ENCODE measurements around the gene RHEB. TPM values are rescaled to one million over a fixed set of nuclear protein-coding genes. Genes with fewer than 3 reads are reported as not detected.
"Not testable (repeated sequence)": the region's sequence is repeated elsewhere in the genome, so short reads cannot be mapped to it uniquely, and the experiment has no call there.

The RHEB gene
- total RNA-seq, 1 donor: 77.8 TPM

DNA sequence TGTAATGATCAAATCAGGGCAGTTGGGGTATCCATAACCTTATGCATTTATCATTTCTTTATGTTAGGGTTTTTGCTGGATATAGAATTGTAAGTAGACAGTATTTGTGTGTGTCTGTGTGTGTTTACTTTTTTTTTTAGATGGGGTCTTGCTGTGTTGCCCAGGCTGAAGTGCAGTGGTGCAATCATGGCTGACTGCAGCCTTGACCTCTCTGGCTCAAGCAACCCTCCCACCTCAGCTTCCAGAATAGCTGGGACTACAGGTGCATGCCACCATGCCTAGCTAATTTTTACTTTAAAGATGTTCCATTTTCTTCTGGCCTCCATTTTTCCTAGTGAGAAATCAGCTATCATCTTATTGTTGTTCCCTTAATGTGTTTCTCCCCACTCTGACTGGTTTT lies 10.1 kb upstream of the RHEB start:
- H3K4me1 ChIP-seq (ENCODE audit: insufficient read depth, low read length): no peaks in the 10 kb centered on the region
- H3K36me3 ChIP-seq (ENCODE audit: insufficient read depth, low read length): no peaks in the 10 kb centered on the region
- no peaks in the 10 kb centered on the region for H3K79me2 ChIP-seq (ENCODE audit: insufficient read depth, low read length)
- no peak for TF ChIP-seq CTCF (IDR thresholded peaks at IDR 0.05; ENCODE audit: extremely low read depth, low read depth, low read length)
- H2AFZ ChIP-seq (ENCODE audit: low read length): no peak overlapping the region
- H3K4me3 ChIP-seq (ENCODE audit: insufficient read depth, low read length): no peak overlapping the region
- H3K27ac ChIP-seq (ENCODE audit: low read depth, low read length): no peak overlapping the region
- H4K20me1 ChIP-seq (ENCODE audit: insufficient read depth, low read length): no peaks in the 10 kb centered on the region
- no peak overlapping the region for H3K4me2 ChIP-seq (ENCODE audit: insufficient read depth, low read length)
- peaks cover 5% of the 10 kb centered on the region for H3K27me3 ChIP-seq (ENCODE audit: insufficient read depth, low read length)
- DNase-seq (ENCODE audit: insufficient read length, low spot score, missing footprints): no peak
- H3K9me3 ChIP-seq (ENCODE audit: low read depth, low read length): no peaks in the 10 kb centered on the region

- Histone ChIP-seq H3K36me3 (ENCODE audit: insufficient read depth, low read length) (no peaks in the 10 kb centered on the region), H4K20me1 (ENCODE audit: insufficient read depth, low read length) (no peaks in the 10 kb centered on the region), H3K9me3 (ENCODE audit: low read depth, low read length) (no peaks in the 10 kb centered on the region), H3K4me3 (ENCODE audit: insufficient read depth, low read length) (no peak overlapping the region), H3K79me2 (ENCODE audit: insufficient read depth, low read length) (no peaks in the 10 kb centered on the region), H3K27ac (ENCODE audit: low read depth, low read length) (no peak overlapping the region), H3K27me3 (ENCODE audit: insufficient read depth, low read length) (no peaks in the 10 kb centered on the region), H2AFZ (ENCODE audit: low read length) (no peak overlapping the region), H3K4me1 (ENCODE audit: insufficient read depth, low read length) (peaks cover 5% of the 10 kb centered on the region), H3K4me2 (ENCODE audit: insufficient read depth, low read length) (no peak overlapping the region)
- no peak for TF ChIP-seq CTCF (IDR thresholded peaks at IDR 0.05; ENCODE audit: extremely low read depth, low read depth, low read length)
- no peak for DNase-seq (ENCODE audit: insufficient read length, low spot score, missing footprints)
Measured at GRCh38 chr7:151524845-151525244, 5.2 kb upstream of the RHEB start.

GRCh38 chr7:151524331-151524730 lies 4.6 kb upstream of the RHEB start:
- H3K4me2 ChIP-seq (ENCODE audit: insufficient read depth, low read length): no peak overlapping the region
- H2AFZ ChIP-seq (ENCODE audit: low read length): no peak overlapping the region
- no peak for TF ChIP-seq CTCF (IDR thresholded peaks at IDR 0.05; ENCODE audit: extremely low read depth, low read depth, low read length)
- H4K20me1 ChIP-seq (ENCODE audit: insufficient read depth, low read length): no peaks in the 10 kb centered on the region
- H3K4me3 ChIP-seq (ENCODE audit: insufficient read depth, low read length): no peak overlapping the region
- H3K79me2 ChIP-seq (ENCODE audit: insufficient read depth, low read length): no peaks in the 10 kb centered on the region
- no peaks in the 10 kb centered on the region for H3K9me3 ChIP-seq (ENCODE audit: low read depth, low read length)
- H3K27ac ChIP-seq (ENCODE audit: low read depth, low read length): no peak overlapping the region
- no peaks in the 10 kb centered on the region for H3K36me3 ChIP-seq (ENCODE audit: insufficient read depth, low read length)
- H3K4me1 ChIP-seq (ENCODE audit: insufficient read depth, low read length): peaks cover 5% of the 10 kb centered on the region
- no peak for DNase-seq (ENCODE audit: insufficient read length, low spot score, missing footprints)
- no peaks in the 10 kb centered on the region for H3K27me3 ChIP-seq (ENCODE audit: insufficient read depth, low read length)

DNA sequence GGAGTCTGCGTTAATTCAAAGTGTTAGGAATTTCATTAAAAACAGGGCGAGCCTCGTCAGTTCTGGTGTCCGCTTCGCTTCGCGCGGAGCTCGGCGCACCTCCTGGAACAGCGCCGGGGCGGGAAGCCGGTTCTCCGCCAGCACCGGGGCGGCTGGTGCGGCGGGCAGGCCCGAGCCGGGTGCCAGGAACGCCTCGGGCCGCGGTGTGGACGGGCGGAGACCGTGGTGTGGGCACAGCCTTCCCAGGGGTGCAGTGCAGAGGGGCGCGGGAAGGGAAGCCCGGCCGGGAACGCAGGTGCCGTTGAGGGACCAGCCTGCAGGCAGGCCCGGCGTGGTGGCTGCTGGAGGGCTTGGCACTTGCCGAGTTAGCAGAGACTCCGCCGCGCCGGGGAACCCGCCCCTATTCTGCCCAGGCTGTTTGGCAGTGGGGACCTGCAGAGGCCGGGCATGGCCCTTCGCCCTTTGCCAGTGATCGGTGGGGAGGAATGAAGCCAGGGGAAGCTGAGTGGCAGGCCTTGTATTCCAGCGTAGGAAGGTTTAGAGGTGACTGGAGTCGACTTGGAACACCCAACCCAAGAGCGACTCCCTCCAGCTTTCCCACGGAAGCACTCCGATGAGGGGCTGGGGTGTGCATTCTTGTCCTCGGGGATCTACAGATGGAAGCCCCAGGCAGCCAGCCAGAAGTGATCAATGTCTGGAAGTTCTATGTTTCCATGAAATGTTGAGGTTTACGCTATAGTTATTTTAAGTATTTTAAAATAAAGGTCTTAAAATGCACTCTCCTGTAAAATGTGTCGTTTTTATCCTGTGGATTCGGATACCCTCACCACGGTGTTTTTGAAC lies 945 bp upstream of the RHEB start:
- Histone ChIP-seq H3K4me3 (ENCODE audit: insufficient read depth, low read length) (peak overlapping the region; percentile 76), H3K36me3 (ENCODE audit: insufficient read depth, low read length) (no peaks in the 10 kb centered on the region), H3K4me2 (ENCODE audit: insufficient read depth, low read length) (peak overlapping the region; percentile 85), H3K9me3 (ENCODE audit: low read depth, low read length) (no peaks in the 10 kb centered on the region), H3K79me2 (ENCODE audit: insufficient read depth, low read length) (peaks cover 37% of the 10 kb centered on the region), H2AFZ (ENCODE audit: low read length) (peak overlapping the region; percentile 85), H3K4me1 (ENCODE audit: insufficient read depth, low read length) (peaks cover 21% of the 10 kb centered on the region), H4K20me1 (ENCODE audit: insufficient read depth, low read length) (peaks cover 30% of the 10 kb centered on the region), H3K27me3 (ENCODE audit: insufficient read depth, low read length) (no peaks in the 10 kb centered on the region), H3K27ac (ENCODE audit: low read depth, low read length) (peak overlapping the region; percentile 82)
- DNase-seq (ENCODE audit: insufficient read length, low spot score, missing footprints): no peak
- TF ChIP-seq CTCF (IDR thresholded peaks at IDR 0.05; ENCODE audit: extremely low read depth, low read depth, low read length): no peak

DNA sequence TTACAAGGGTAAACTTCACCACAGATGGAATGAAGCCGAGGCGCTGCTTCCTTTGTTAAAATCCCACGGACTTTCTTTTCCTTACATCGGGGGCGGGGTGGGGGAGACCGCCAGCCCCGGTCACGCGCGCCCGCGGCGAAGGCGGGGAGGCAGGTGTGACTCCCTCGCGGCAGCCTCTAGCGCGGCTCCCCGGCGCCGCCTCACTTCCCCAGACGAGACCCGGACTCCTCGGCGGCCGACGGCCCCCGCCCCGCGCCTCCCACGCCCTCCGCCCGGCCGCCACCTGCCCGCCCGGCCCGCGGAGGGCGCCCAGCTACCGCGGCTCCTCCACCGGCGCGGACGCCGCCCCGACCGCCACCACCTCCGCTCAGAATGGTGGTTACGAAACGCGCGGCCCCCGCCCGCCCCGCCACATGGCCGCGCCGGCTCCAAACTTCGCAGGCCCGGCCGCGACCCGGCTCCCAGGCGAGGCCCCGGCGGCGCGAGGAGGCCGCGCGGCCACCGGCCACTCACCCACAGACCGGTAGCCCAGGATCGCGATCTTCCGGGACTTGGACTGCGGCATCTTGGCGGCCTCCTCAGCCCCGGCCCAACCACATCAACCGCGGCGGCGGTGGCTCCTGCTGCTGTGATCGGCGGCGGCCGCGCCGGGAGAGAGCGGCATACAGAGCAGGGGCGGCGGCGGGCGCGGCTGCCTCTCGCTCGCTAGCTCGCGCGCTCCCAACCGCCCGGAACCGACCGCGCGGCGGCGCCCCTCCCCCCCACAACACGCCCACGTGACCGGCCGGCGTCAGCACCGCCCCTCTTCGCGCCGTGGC lies 539 bp downstream of the RHEB start:
- Histone ChIP-seq H3K4me1 (ENCODE audit: insufficient read depth, low read length) (peaks cover 24% of the 10 kb centered on the region), H3K4me3 (ENCODE audit: insufficient read depth, low read length) (peak overlapping the region; percentile 95), H4K20me1 (ENCODE audit: insufficient read depth, low read length) (peaks cover 45% of the 10 kb centered on the region), H3K27ac (ENCODE audit: low read depth, low read length) (peak overlapping the region; percentile 91), H3K79me2 (ENCODE audit: insufficient read depth, low read length) (peaks cover 52% of the 10 kb centered on the region), H3K4me2 (ENCODE audit: insufficient read depth, low read length) (peak overlapping the region; percentile 89)
- H3K36me3 ChIP-seq (ENCODE audit: insufficient read depth, low read length); H3K9me3 ChIP-seq (ENCODE audit: low read depth, low read length); H3K27me3 ChIP-seq (ENCODE audit: insufficient read depth, low read length); H2AFZ ChIP-seq (ENCODE audit: low read length): not testable (repeated sequence)
- peak; percentile 79 for DNase-seq (ENCODE audit: insufficient read length, low spot score, missing footprints)

Data from osteoblast (primary cell).